DND-41 (cell line): ENCODE results near the gene CSRP3.

Experiments used
- ATAC-seq: fragments of 200-7000 bp; cut with Tn5 transposase; 3 replicates; pipeline ENCODE4 v1.9.1; 2021; ENCODE audit warnings: low read depth; ENCODE audit not compliant: insufficient read depth
- DNase-seq: peaks from one replicate; pipeline ENCODE4 v3.0.0-alpha.2; 2020
- H2AFZ ChIP-seq: 2 replicates; pipeline ENCODE4 v1.6.0; 2012; ENCODE audit warnings: low read depth, low read length
- H3K27ac ChIP-seq: 2 replicates; pipeline ENCODE4 v1.5.1; 2012; ENCODE audit warnings: low read length, inconsistent platforms
- H3K27me3 ChIP-seq: fragments of 200-600 bp; sonication (generic); 2 replicates; pipeline ENCODE4 v1.6.0; 2012; ENCODE audit warnings: low read length, mild to moderate bottlenecking, inconsistent platforms; ENCODE audit not compliant: insufficient read depth, poor library complexity
- H3K36me3 ChIP-seq: 2 replicates; pipeline ENCODE4 v1.5.1; 2012; ENCODE audit warnings: low read length, inconsistent platforms; ENCODE audit not compliant: insufficient read depth
- H3K4me1 ChIP-seq: 2 replicates; pipeline ENCODE4 v1.5.1; 2012; ENCODE audit warnings: mild to moderate bottlenecking, low read length; ENCODE audit not compliant: insufficient read depth
- H3K4me2 ChIP-seq: 2 replicates; pipeline ENCODE4 v1.6.0; 2012; ENCODE audit warnings: mild to moderate bottlenecking, moderate library complexity, low read length, inconsistent platforms; ENCODE audit not compliant: insufficient read depth
- H3K4me3 ChIP-seq, 2 experiments: fragments of 200-600 bp in 1 of 2; shearing (Covaris generic) in 1 of 2; 2 replicates each; pipeline ENCODE4 v1.5.1; 2012 to 2016; ENCODE audit warnings: inconsistent platforms in 2 of 2, low read length in 2 of 2, mild to moderate bottlenecking in 2 of 2, low read depth in 1 of 2, moderate library complexity in 1 of 2
- H3K79me2 ChIP-seq: 2 replicates; pipeline ENCODE4 v1.6.0; 2012; ENCODE audit warnings: low read length, inconsistent platforms; ENCODE audit not compliant: insufficient read depth
- H3K9ac ChIP-seq: 2 replicates; pipeline ENCODE4 v1.6.0; 2012; ENCODE audit warnings: low read depth, mild to moderate bottlenecking, inconsistent platforms, low read length, moderate library complexity
- H3K9me3 ChIP-seq: 2 replicates; pipeline ENCODE4 v1.5.1; 2012; ENCODE audit warnings: low read length, moderate library complexity, mild to moderate bottlenecking, inconsistent platforms; ENCODE audit not compliant: insufficient read depth, severe bottlenecking
- H4K20me1 ChIP-seq: 2 replicates; pipeline ENCODE4 v1.6.0; 2012; ENCODE audit warnings: low read length; ENCODE audit not compliant: insufficient read depth
- CTCF ChIP-seq: IDR thresholded peaks from 2 replicates; pipeline ENCODE4 v1.5.1; 2012; ENCODE audit warnings: borderline replicate concordance, low read length, moderate library complexity, mild to moderate bottlenecking; ENCODE audit not compliant: poor library complexity, severe bottlenecking; ENCODE audit errors: extremely low read depth
- EZH2 ChIP-seq: IDR thresholded peaks from 3 replicates; pipeline ENCODE4 v1.6.1; 2012; ENCODE audit warnings: borderline replicate concordance, low read depth, mild to moderate bottlenecking, moderate library complexity, low read length, inconsistent platforms; ENCODE audit not compliant: severe bottlenecking

The CSRP3 gene

DNA sequence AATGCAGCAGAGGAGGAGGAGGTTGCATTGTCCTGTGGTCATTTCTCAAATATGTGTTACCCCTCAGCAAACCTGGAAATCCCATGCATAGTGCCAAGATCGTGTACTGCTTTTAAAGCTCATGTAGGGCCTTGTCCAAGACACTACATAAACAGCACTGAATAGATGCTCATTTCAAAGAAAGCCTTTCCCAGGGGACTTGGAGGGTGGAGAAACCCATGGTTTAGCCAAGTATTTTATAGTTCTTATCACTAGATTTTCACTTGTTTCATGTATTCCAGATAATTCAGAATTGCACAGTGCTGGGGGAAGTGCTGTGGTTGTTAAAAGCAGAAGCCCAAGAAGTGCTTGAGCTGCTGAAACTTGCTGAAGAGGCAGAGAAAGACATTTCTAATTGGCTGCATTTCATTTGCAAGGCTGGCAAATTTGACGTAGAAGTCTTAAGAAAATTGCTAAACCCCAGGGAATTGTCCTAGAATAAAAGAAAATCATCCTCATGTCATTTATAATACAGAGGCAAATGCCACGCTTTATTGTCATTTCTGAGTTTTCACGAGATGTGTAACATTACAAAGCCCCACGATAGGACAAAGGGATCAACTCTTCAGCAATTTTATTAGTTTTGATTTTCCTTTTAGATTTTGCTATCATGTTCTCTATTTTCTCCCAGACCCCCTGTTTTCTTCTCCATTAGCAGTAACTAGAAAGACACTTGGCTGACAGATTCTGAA lies 20.1 kb downstream of the CSRP3 start:
- H3K4me2 ChIP-seq: no peak overlapping the region
- H4K20me1 ChIP-seq: no peaks in the 10 kb centered on the region
- H3K4me3 ChIP-seq: no peak overlapping the region
- no peak overlapping the region for H2AFZ ChIP-seq
- no peaks in the 10 kb centered on the region for H3K4me1 ChIP-seq
- no peaks in the 10 kb centered on the region for H3K79me2 ChIP-seq
- ATAC-seq: no peak
- no peak overlapping the region for H3K9ac ChIP-seq
- peaks cover 6% of the 10 kb centered on the region; the same call in 1 of the 2 replicates for H3K36me3 ChIP-seq
- no peak overlapping the region for H3K27ac ChIP-seq
- TF ChIP-seq CTCF (no peak), EZH2 (no peak)
- H3K9me3 ChIP-seq: no peaks in the 10 kb centered on the region
- DNase-seq: no peak
- no peaks in the 10 kb centered on the region for H3K27me3 ChIP-seq

DNA sequence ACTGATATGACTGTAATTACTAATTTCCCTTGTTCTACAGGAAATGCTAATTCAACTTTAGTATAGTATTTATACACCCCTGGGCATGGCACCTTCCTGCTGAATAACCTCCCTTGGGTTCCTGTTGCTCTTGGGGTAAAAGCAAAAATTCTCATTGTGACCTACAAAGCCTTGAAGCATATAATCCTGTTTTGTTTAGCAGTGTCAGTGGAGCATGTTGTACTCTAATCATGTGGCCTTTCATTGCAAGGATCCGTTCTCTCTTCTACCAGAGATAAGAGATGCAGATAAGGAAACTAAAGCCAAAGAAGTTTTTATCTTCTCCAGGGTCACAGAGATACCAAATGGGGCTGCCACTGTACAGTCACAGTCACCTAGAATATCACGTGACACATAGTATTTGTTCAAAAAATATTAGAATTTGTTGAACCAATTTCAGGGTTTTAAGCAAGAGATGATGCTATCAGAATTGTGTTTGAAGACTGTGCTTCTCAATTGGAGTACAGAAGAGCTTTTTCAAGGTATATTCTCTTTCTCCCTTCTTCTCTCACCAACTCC lies 25.1 kb downstream of the CSRP3 start:
- Histone ChIP-seq H3K27me3 (no peaks in the 10 kb centered on the region), H3K4me3 (no peak overlapping the region), H3K36me3 (peaks cover 41% of the 10 kb centered on the region), H3K27ac (no peak overlapping the region), H2AFZ (no peak overlapping the region), H3K9ac (no peak overlapping the region), H3K9me3 (no peaks in the 10 kb centered on the region), H3K79me2 (no peaks in the 10 kb centered on the region), H3K4me1 (no peaks in the 10 kb centered on the region), H4K20me1 (no peaks in the 10 kb centered on the region), H3K4me2 (no peak overlapping the region)
- no peak for DNase-seq
- ATAC-seq: no peak
- TF ChIP-seq EZH2 (no peak), CTCF (no peak)

DNA sequence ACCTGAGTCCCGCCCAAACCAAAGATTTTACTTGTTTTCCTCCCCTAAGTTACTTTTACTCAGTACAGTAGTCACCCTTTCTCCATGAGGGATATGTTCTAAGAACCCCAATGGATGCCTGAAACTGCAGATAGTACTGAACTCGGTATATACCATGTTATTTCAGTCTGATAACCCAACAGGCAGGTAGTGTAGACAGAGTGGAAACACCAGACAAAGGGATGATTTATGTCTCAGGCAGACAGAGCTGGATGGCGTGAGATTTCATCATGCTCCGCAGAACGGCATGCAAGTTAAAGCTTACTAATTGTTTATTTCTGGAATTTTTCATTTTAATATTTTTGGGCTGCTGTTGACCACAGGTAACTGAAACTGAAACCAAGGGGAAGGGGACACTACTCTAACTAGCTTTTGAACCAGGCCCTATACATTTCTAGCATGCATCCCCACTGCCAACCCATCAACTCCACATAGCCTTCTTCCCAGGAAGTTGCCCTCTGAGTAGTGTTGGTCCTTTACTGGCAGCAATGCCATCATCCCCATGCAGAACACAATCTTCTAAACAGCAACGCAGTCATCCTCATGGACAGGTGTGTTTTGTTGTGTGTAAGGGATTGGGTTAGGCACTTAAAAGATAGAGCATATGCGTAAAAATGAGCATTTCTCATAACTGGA lies 27.7 kb downstream of the CSRP3 start:
- Histone ChIP-seq H3K27me3 (no peaks in the 10 kb centered on the region), H3K79me2 (no peaks in the 10 kb centered on the region), H4K20me1 (no peaks in the 10 kb centered on the region), H3K27ac (no peak overlapping the region), H3K36me3 (peaks cover 58% of the 10 kb centered on the region), H3K9ac (no peak overlapping the region), H3K4me2 (no peak overlapping the region), H3K4me3 (no peak overlapping the region), H2AFZ (no peak overlapping the region), H3K9me3 (no peaks in the 10 kb centered on the region), H3K4me1 (no peaks in the 10 kb centered on the region)
- no peak for TF ChIP-seq CTCF
- TF ChIP-seq EZH2: no peak
- ATAC-seq: no peak
- DNase-seq: no peak
